GM19351 (cell line): ENCODE measurements around the gene PLPP7.

Source experiments
- ATAC-seq: cut with Tn5 transposase; IDR thresholded peaks from one replicate; pipeline ENCODE4 v1.9.1; 2021; ENCODE audit warnings: mild to moderate bottlenecking, moderate library complexity; ENCODE audit not compliant: unreplicated experiment

PLPP7 gene

DNA sequence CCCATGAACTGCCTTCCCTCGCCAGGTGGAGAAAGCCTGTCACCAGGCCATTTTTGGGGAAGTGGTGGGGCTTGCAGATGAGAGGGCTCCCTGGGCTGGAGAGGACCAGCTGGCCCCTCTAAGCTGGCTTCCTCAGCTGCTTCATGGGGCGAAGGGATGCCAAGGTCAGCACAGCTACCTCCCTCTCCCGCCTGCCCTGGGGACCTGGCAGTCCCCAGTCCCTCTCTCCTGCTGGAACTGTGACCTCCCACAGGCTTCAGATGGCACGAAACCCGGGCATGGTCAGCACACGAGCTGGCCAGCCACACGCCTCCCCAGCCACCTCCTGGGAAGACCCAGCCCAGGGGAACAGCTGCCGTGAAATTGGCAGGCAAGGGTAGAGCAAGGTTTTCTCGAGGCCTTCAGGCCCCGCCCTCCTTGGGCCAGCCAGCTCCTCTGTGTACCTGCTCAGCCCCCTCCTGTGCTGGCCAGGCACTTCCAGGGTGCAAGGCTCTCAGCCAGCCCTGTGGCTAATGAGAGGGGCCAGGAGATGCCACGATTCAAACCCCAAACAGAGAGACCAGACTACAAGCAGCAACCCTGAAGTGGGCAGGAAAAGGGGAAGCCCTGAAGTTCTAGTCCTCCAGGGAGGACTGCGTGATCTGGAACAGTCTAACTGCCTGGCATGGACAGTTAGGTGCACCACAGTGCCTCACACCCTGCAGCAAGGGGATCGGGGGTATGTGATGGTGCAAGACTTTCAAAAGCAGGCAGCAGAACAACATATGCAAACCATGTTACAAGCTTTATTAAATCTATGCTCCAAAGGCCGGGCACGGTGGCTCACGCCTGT, 12.9 kb downstream of the PLPP7 start:
- no peak for ATAC-seq

DNA sequence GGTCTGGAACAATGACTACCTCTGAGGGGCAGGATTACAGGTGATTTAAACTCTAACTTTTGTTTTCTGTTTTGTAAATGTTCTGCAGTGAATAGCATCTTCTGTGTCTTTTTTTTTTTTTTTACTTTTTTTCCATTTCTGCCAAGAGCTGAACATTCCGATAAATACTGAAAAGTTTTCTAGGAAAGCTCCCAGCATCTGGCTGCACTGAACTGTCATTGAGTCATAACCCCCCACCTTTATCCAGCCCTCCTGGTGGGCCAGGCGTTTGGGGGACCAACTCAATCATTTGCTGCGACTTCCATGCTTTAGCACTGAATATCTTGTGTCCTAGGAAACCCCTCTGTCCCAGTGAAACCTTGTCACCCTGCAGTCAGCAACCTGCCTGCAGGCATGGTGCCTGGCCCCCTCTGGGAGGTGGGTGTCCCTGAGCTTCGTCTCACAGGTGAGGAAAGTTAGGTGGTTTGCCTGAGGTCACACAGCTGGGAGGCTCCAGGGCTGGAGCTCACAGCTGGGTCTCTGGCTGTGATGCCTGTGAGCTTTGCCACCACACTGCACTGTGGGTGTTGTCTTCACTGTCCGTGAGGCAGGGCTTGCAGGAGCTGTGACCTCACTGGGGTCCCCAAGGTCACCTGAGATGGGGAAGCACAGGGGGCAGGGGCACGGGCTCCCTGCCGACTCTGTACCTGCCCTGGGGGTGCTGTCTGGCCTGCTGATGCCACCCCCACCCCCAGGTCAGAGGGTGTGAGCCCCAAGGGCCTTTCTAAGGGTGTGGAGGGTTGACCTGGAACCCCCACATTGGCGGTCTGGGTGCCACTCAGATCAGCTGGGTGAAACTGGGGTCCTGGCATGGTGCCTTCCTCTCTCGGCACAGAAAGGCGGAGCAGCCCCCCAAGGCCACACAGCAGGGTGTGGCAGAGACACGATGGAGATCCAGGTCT, 14.1 kb downstream of the PLPP7 start:
- ATAC-seq, result no peak

DNA sequence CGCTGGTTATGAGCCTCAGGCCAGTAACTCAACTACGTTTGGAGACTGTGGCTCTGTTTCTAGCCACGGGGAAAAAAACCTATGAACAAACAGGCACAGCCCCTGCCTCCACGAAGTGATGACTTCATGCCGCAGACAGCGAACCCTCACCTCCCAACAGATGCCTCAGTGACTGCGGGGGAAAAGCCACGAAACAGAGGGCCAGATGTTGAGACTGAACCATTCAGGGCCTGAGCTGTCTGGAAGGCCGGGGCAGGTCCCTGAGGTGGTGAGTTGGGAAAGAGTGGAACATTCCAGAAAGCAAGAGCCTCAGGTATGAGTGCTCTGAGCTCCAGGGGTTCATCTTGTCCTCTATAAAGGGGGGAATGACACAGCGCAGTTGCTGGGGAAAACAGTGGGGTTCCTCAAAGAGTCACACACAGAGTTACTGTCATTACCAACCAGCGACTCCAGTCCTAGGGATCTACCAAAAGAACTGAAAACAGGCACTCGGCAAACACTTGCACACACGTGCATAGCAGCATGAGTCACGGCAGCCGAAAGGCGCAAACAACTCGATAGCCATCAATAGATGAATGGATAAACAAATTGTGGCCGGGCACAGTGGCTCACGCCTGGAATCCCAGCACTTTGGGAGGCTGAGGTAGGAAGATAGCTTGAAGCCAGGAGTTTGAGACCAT, 15.3 kb downstream of the PLPP7 start:
- ATAC-seq, result no peak

DNA sequence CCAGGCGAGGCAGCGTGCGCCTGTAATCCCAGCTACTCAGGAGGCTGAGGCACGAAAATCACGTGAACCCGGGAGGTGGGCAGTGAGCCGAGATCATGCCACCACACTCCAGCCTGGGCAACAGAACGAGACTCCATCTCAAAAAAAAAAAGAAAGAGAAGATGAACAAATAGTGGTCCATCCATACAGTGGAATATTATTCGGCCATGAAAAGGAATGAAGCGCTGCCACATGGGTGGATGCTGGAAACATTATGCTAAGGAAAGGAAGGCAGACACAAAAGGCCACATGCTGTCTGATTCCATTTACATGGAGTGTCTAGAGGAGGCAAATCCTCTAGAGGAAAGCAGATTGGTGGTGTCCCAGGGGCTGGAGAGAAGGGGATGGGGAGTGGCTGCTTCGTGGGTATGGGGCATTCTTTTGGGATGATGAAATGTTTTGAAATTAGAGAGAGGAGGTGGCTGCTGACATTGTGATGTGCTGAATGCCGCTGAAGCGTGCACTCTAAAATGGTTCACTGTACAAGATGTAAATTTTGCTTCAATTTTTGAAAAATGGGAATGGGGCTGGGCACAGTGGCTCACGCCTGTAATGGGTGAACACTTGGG, 17.0 kb downstream of the PLPP7 start:
- no peak for ATAC-seq

DNA sequence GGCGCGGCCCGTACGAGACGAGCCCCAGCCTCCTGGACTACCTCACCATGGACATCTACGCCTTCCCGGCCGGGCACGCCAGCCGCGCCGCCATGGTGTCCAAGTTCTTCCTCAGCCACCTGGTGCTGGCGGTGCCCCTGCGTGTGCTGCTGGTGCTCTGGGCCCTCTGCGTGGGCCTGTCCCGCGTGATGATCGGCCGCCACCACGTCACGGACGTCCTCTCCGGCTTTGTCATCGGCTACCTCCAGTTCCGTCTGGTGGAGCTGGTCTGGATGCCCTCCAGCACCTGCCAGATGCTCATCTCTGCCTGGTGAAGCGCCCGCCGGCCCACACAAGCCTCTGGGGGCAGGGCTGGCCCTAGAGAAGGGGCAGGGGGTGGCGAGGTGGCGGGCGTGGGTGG, 18.5 kb downstream of the PLPP7 start:
- ATAC-seq, result no peak

DNA sequence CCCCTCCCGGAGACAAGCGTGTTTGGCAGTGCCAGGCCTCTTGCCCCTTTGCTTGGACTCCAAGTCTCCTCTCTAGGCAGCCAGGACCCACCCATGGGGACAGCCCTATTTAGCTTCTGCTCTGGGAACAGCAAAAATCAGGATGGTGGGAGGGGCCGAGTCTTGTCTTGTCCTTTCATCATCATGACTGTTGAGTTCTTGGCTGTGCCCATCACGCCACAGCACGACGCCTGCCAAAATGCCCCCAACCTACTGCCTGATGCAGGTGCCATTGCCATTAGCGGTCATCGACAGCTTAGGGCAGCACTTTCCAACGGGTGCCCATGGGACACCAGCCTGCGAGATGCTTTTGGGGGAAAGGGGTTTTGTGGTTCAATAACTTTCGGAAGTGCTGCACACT, 18.9 kb downstream of the PLPP7 start:
- no peak for ATAC-seq

DNA sequence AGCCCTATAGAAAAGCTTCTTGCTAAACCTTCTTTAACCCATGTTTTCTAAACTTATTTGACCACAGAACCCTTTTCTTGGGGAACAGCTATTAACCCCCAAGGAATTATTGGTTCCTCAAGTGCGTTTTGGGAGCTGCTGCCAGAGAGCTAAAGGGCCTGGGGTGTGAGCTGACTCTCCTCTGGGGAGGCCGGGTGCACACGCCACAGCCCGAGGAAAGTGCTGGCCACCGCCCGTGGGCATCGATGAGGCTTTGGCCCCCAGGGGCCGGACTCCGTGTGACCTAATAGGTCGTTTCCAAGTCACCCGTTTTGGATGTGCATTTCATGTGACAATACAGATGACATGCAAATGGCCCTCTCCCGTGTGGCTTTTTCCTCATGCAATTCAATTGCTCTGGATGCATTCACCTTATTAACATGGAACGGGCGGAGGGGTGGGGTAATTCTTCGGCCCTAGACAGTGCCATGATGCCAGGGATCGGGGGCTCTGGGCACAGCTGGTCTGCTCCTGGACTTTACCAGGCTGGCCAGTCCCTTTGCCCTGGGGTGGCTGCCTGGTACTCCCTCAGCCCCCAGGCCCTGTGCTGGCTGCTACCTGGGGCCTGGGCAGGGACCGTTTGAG, 19.5 kb downstream of the PLPP7 start:
- no peak for ATAC-seq

DNA sequence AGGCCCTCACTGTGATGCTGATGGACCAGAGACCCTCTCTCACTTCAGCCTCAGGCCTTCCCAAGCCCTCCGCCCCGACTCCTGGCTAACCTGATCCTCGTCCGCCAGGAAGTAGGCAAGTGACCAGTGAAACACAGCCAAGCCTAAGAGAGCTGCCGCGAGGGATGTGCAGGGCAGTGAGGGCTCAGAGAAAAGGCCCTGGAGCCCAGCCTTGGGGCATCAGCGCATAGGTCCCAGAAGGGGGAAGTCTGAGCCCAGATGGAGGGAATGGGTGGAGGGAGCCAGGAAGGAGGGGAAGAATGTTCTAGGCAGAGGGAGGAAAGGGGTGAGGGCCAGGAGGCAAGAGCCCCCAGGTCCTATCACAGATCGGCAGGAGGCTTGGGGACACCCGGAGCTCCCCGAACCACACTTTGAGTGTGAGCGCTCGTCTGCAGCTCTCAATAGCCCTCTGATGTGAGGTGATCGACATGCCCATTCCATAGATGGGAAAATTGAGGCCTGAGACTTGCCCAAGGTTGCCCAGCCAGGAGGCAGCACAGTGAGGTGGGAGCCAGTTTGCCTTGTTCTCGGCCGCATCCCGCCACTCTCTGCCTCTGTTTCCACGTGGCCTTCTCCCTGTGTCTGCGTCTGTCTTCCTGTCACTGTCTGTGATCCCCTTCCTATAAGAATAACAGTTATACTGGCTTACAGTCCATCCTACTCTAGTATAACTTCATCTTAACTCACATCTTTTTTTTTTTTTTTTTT, 20.2 kb downstream of the PLPP7 start:
- ATAC-seq, result no peak

DNA sequence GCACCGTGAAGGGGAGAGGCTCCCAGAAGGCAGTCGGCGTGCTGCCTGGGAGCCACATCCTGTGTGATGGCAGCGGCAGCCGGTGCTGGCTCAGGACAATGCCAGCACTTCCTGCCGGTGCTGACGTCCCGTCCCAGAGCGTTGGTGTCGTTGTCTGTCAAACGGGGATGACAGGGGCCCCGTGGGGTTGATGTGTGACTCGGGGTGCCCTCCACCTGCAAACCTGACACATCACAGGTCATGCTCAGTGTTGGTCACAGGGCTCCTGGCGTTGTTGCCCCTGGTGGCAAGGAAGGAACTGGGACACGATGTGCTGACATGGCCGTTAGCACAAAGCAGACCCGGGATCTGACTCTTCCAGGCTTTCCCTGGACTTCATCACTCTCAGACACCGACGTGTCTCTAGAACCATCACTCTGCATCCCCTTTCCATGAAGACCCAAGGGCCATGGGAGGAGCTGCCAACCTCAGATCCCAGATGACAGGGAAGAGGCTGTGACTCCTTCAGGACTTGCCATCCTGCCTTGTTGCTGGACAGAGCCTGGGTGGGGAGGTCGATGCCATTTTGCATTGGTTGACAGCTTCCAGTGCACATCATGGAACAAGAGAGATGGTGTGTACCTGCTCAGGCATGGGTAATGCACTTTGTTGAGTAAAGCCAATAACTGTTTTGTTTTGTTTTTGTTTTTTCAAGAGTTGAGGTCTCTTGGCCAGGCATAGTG, 21.5 kb downstream of the PLPP7 start:
- no peak for ATAC-seq

DNA sequence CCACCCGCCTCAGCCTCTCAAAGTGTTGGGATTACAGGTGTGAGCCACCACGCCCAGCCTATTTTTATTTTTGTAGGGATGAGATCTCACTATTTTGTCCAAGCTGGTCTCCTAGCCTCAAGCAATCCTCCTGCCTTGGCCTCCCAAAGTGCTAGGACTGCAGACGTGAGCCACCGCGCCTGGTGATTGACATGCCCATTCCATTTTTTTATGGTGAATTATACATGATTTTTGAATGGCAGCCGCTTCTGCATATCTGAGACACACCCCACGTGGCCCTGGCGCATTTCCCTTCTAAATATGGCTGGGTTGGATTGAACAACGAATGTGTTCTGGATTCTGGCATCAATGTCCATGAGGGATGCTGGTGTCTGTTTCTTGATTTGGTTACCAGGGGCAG, 22.7 kb downstream of the PLPP7 start:
- no peak for ATAC-seq

DNA sequence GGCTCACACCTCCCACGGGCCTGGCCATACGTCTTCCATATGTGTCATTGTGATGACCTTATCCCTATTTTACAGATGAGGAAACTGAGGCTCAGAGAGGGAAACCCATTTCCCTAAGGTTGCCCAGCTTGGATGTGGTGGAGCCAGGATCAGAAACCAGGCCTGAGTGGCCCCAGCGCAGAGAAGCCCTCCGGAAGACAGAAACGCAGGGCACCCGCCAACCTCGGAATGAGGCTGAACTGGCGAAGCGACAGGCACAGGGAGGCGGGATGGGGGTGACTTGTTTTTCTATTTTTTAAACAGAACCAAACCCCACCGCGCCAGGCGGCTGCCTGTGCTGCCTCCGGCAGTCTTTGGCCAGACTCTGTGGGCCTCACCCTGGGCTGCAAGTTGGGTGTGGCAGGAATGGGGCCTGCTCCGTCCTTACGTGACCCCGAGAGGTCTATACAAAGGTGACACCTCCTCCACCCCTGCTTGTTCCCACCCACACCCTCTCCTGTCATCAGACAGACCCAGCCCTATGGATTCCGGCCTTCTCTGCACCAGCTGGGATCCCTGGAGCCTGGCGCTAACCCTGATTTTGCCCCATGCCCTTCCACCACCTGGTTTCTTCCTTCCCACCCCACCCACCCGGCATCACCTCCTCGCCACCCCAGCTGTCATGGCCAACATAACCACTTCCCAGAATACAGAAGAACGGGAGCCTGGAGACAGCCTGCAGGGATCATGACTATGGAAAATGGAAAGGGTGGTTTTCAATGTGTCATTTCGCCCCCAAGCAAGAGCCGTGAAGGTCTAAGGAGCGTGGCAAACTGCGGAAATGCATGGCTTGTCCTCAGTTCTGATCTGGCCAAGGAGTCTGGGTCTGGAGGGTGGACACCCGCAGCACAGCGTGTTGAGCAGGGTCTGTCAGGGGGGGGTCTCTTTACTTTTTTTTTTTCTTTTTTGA, 23.6 kb downstream of the PLPP7 start:
- ATAC-seq, result no peak

DNA sequence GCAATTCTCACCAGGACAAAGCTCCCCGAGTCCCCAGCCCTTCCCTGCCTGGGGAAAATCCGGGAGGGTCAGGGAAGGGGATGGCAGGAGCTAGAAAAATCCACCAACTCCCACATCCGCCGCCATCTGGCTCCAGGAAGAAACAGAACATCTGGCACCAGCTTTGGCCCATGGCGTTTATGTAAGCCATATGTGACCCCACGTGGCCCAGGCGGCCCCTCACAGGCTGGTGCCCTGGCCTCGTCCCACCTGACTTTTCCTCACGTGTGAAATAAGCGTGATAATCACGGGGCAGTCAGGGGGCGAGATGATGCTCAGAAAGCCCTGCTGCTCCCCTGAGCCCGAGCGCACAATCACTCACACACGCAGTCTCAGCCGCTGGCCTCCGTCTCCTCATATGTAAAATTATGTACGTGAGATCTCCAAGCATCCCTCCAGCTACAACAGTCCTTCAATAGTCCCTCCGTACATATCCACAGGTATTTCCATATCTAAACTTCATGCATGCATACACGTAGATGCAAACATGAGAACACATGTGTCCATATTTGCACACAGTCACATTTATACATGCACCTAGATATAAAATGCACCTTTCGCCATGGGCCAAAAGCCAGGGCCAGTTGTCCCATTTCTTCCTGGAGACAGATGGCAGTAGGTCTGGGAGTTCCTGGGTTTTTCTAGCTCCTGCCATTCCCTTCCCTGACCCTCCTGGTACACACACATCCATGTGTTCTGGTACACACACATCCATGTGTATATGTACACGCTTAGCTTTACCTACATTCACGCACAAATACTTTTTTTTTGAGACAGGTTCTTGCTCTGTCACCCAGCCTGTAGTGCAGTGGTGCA, 28.9 kb downstream of the PLPP7 start:
- ATAC-seq, result no peak

DNA sequence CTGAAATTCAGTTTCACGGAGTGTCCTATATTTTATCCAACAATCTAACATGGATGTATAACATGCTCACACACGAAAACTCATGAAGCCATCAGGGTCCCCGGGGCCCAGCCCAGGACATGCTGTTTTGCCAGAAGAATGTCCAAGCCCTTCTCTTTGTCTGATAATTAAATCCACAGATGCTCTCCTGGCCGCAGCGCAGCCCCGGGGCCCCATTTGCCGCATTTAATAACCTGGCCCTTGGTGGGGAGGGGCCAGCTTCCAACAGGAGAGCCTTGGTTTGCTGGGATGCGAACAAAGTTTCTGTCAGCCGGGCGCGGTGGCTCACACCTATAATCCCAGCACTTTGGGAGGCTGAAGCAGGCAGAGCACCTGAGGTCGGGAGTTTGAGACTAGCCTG, 30.0 kb downstream of the PLPP7 start:
- no peak for ATAC-seq

DNA sequence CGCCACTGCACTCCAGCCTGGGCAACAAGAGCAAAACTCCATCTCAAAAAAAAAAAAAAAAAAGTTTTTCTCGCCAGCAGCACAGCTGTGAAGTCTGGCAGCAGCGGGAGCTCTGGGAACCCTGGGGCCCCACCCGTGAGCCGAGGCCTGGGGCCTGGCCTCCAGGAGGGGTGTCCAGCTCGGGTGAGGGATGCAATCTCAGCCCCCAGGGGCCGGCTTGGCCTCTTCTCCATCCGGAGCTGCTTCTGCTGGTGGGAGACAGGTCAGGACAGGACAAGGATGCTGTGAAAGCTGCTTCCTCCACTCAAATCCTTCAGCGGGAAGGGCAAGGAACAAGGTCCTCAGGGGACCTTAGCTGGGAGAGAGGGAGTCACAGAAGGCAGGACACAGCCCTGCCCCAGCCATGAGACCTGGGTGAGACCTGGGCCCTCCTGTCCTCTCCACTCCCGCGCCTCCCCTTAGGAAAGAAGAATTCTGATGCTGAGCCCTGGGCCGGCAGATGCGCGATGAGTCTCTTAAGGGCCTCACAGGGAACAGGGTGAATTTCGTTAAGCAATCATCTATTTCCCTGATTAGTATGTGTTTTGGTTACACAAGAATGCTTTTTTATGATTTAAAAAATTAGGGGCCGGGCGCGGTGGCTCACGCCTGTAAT, 30.6 kb downstream of the PLPP7 start:
- no peak for ATAC-seq

DNA sequence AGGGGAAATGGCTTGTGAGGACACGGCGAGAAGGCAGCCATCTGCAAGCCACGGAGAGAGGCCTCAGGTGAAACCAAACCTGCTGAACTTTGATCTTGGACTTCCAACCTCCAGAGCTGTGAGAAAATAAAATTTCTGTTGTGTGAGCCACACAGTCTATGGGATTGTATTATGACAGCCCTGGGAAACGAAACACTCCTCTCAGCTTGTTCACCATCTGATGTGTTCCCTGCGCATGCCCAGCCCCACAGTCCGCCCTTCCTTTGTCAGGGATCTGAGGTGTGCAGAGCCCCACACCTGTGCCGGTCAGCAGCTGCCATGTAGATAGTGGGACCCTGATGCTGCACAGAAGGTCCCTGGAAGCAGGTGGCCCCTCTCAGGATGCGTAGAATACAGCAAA, 34.1 kb downstream of the PLPP7 start:
- no peak for ATAC-seq
